Dedifferentiated amniotic fluid mesenchymal stem cell (primary cell): ENCODE measurements around the gene PLPP1.
"Not testable (repeated sequence)": the region's sequence is repeated elsewhere in the genome, so short reads cannot be mapped to it uniquely, and the experiment has no call there.

Source experiments
- DNase-seq: peaks from one replicate; pipeline ENCODE4 v3.0.0-alpha.2; 2016; ENCODE audit errors: extremely low spot score

The PLPP1 gene

DNA sequence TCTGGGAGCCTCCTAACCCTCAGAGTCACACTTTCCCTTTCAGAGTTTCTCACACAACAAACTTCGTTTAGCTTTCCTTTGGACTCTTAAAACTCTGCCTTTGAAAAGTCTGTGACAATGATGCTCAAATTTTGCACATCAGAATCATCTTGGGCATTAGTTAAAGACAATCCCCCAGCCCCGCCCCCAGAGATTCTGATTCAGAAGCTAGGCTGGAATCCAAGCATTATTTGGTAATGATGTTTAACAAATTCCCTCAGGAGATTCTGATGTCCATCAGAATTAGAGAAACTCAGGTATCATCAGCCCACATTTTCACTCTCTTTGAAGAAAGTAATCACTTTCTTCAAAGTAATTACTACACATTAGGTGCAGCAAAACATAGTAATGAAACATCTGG lies 9.6 kb upstream of the PLPP1 start:
- no peak for DNase-seq

DNA sequence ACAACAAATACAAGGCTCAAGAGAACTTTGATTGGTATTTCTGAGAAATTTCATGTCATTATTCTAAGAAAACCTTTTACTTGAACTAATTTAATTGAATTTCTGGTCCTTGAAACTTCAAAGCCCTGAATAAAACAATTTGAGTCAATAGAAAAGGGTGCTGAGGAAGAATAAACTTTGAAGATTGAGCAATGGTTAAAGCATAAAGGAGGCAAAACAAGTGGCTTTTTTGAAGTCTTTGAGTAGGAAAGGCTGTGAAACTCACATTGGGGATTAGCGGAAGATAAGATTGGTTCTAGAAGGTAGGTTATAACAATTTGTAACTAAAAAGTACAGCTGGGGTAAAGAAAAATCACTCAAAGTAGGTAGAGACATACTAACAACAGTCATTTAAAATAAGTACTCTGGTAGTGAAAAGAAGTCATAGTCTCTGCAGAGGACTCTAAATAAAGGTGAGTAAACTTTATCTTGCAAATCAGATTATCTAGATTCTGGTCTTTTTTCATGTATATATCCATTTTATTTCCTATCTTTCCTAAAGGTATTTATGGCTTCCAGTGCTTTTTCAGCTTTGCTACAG lies 6.4 kb upstream of the PLPP1 start:
- no peak for DNase-seq

GRCh38 chr5:55540525-55540924 lies 5.8 kb upstream of the PLPP1 start:
- no peak for DNase-seq

DNA sequence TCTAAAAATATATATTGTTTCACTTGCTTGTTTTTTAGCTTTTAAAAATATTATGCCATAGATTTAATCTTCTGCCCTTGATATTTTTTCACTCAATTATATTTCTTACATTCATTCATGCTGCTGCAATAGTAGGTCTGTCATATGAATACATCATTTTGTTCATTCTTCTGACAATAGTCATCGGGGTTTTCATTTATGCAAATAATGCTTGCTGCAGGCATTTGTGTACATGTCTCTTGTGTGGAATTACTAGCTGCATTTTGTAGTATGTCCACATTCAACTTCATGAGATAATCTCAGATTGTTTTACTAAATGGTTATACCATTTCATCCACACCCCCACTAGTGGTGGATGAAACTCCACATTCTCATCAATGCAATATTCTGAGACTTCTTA lies 5.3 kb upstream of the PLPP1 start:
- DNase-seq = peak; percentile 45

- DNase-seq = no peak
These were observed 3.9 kb upstream of the PLPP1 start for GRCh38 chr5:55538661-55539060.

- DNase-seq = not testable (repeated sequence)
These were observed 2.6 kb upstream of the PLPP1 start for GRCh38 chr5:55537315-55537714.

GRCh38 chr5:55535199-55535905 lies 588 bp upstream of the PLPP1 start:
- DNase-seq = no peak

DNA sequence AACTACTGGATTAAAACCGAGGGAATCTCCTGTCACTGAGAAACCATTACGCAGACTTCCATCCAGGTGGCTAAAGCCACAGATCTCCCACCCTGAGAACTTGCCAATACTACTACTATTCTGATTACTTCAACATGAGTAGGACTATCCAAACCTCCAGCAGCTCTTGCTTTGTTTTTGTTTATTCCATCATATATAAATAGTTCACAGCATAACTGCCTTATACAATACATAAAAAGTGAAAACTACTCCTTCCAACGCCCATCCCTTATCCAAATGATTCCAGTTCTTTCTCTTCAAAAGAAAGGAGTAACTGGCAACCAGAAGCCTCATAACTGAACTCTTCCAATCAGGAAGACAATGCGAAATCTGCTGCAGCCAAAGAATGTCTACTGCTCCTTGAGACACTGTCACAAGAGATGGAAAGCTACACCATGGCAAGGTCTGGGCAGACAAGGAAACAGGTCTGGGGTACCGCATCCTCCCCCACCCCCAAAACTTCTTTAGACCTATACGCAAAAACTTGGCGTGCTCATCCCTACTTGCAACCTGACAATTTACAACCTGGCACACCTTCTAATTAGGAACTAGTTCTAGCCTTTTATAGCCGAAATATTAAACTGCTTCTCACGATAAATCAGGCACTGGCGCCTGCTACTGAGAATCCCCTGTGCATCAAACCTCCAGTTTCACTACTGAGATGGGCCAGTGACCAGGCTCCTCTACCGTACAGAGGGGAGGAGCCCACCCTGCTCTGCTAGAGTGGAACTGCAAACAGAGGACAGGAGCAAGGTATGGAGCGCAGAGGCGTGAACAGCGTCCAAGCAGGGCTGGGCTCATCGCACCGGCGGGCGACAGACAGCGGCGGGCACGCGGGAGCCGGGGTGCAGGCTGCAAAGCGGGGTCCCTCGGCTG lies 986 bp downstream of the PLPP1 start:
- peak; percentile 16 for DNase-seq

GRCh38 chr5:55530669-55531068 lies 4.1 kb downstream of the PLPP1 start:
- DNase-seq = no peak

- no peak for DNase-seq
These were observed 9.9 kb downstream of the PLPP1 start for GRCh38 chr5:55524816-55525215.

DNA sequence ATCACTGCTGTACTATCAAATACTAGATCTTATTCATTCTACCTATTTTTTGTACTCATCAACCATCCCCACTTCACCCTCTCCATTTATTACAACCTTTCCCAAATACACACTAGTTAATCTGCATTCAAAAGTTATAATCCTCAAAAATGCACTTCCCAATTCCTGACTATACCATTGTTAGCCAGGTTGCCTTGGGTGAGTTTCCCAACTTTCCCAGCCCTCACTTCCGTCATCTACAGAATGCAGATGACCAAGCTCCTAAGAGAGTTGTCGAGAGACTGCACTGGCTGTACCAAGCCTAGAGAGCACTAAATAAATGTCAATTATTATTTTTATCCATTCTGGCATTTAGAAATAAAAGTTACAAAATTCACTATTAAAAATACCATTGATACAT lies 11.5 kb downstream of the PLPP1 start:
- DNase-seq = no peak

DNA sequence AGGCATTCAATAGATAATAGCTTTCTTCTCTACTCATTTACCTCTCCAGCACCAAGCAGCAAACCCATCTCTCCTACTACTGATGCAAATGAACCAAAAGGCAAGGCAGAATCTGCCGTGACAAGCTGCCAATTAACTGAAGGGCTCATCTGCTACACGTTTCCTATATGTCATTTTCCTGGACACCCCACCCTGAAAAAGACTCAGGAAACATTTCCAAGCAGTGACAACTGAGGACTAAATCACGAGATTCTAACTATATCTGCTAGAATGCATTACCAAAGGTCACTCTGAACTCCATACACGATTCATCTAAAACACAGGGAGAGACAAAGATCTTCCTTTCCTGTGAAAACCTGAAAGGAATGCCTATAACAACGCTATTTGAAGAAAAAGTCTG lies 12.9 kb downstream of the PLPP1 start:
- no peak for DNase-seq

- DNase-seq = no peak
These were observed 14.5 kb downstream of the PLPP1 start for GRCh38 chr5:55520117-55520839.

- DNase-seq = no peak
These were observed 15.9 kb downstream of the PLPP1 start for GRCh38 chr5:55518831-55519390.

GRCh38 chr5:55517804-55518203 lies 17.0 kb downstream of the PLPP1 start:
- DNase-seq = no peak

GRCh38 chr5:55511010-55511409 lies 23.8 kb downstream of the PLPP1 start:
- no peak for DNase-seq

GRCh38 chr5:55510523-55510880 lies 24.3 kb downstream of the PLPP1 start:
- no peak for DNase-seq

GRCh38 chr5:55509796-55510522 lies 24.8 kb downstream of the PLPP1 start:
- no peak for DNase-seq

- no peak for DNase-seq
These were observed 25.7 kb downstream of the PLPP1 start for GRCh38 chr5:55509097-55509496.

- DNase-seq = no peak
These were observed 27.2 kb downstream of the PLPP1 start for GRCh38 chr5:55507574-55507973.

DNA sequence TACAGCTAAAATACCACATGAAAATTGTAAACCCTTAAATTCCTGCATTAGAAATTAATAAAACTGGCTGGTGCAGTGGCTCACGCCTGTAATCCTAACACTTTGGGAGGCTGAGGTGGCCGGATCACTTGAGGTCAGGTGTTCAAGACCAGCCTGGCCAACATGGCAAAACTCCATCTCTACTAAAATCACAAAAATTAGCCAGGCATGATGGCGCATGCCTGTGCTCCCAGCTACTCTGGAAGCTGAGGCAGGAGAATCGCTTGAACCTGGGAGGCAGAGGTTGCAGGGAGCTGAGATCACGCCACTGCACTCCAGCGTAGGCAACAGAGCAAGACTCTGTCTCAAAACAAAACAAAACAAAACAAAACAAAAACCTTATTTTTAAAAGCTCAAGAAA lies 29.1 kb downstream of the PLPP1 start:
- not testable (repeated sequence) for DNase-seq
